WTC11 (cell line): ENCODE results near the gene FBLN7. TPM values are rescaled to one million over a fixed set of nuclear protein-coding genes. Genes with fewer than 3 reads are reported as not detected.
"Not testable (repeated sequence)": the region's sequence is repeated elsewhere in the genome, so short reads cannot be mapped to it uniquely, and the experiment has no call there.

Experiments
- ATAC-seq: fragments of 200-7000 bp; cut with Tn5 transposase; 2 replicates; pipeline ENCODE4 v1.10.0; 2021; ENCODE audit warnings: mild to moderate bottlenecking, moderate library complexity
- CTCF ChIA-PET: fragments of 300-600 bp; sonication (Branson Sonifier 250); formaldehyde crosslinking; loops from one replicate; lab custom pipeline; 2021; ENCODE audit warnings: antibody characterized with exemption; lab: Charles Lee
- POLR2A ChIA-PET: fragments of 350-600 bp; sonication (Branson Sonifier 250); formaldehyde crosslinking; loops from one replicate; lab custom pipeline; 2021; ENCODE audit warnings: antibody characterized with exemption; lab: Charles Lee
- DNase-seq: peaks from one replicate; pipeline ENCODE4 v3.0.0; 2021; ENCODE audit warnings: low spot score
- H3K27ac Mint-ChIP-seq: 2 replicates; pipeline ENCODE4 v1.8.0; 2021; ENCODE audit warnings: mixed read lengths
- H3K27me3 Mint-ChIP-seq: 2 replicates; pipeline ENCODE4 v1.8.0; 2021; ENCODE audit warnings: low read depth, mild to moderate bottlenecking, moderate library complexity, mixed read lengths
- H3K36me3 Mint-ChIP-seq: 2 replicates; pipeline ENCODE4 v1.8.0; 2021; ENCODE audit warnings: mixed read lengths
- H3K4me1 Mint-ChIP-seq: 2 replicates; pipeline ENCODE4 v1.8.0; 2022; ENCODE audit warnings: mixed read lengths
- H3K4me3 Mint-ChIP-seq: 2 replicates; pipeline ENCODE4 v1.8.0; 2021; ENCODE audit warnings: mild to moderate bottlenecking, moderate library complexity, mixed read lengths
- H3K9me3 Mint-ChIP-seq: 2 replicates; pipeline ENCODE4 v1.8.0; 2021; ENCODE audit warnings: mixed read lengths
- ATF1 ChIP-seq: sonication (generic); formaldehyde crosslinking; IDR thresholded peaks from 2 replicates; pipeline ENCODE4 v1.8.1; 2023; ENCODE audit warnings: mild to moderate bottlenecking, moderate library complexity, missing genetic modification reagents
- CBFB ChIP-seq: sonication (generic); formaldehyde crosslinking; IDR thresholded peaks from 2 replicates; pipeline ENCODE4 v1.8.1; 2022; ENCODE audit warnings: mild to moderate bottlenecking, low read depth, missing genetic modification reagents
- CREM ChIP-seq: sonication (generic); formaldehyde crosslinking; IDR thresholded peaks from 2 replicates; pipeline ENCODE4 v1.8.1; 2022; ENCODE audit warnings: mild to moderate bottlenecking, missing genetic modification reagents, moderate library complexity
- ELF4 ChIP-seq: sonication (generic); formaldehyde crosslinking; IDR thresholded peaks from 2 replicates; pipeline ENCODE4 v1.8.1; 2022; ENCODE audit warnings: low read depth, mild to moderate bottlenecking, moderate library complexity, missing genetic modification reagents
- ETV6 ChIP-seq: sonication (generic); formaldehyde crosslinking; IDR thresholded peaks from 2 replicates; pipeline ENCODE4 v1.8.1; 2022; ENCODE audit warnings: mild to moderate bottlenecking, missing genetic modification reagents
- FOXP1 ChIP-seq: sonication (generic); formaldehyde crosslinking; IDR thresholded peaks from 2 replicates; pipeline ENCODE4 v1.8.0; 2022; ENCODE audit warnings: missing genetic modification reagents, mild to moderate bottlenecking, moderate library complexity, borderline replicate concordance
- OVOL2 ChIP-seq: fragments of 250-450 bp; sonication (Bioruptor Pico); IDR thresholded peaks from 2 replicates; pipeline ENCODE4 v1.9.0; 2021; ENCODE audit warnings: mild to moderate bottlenecking, borderline replicate concordance
- PRRX2 ChIP-seq: fragments of 250-450 bp; sonication (Bioruptor Pico); IDR thresholded peaks from 2 replicates; pipeline ENCODE4 v1.8.0; 2021; ENCODE audit warnings: mild to moderate bottlenecking
- RORB ChIP-seq: fragments of 250-450 bp; sonication (Bioruptor Pico); IDR thresholded peaks from 2 replicates; pipeline ENCODE4 v1.9.0; 2021; ENCODE audit warnings: mild to moderate bottlenecking
- ZNF232 ChIP-seq: sonication (generic); formaldehyde crosslinking; IDR thresholded peaks from 2 replicates; pipeline ENCODE4 v1.8.0; 2022; ENCODE audit warnings: mild to moderate bottlenecking, missing genetic modification reagents
- total RNA-seq: library from RNA; stranded (reverse); gene quantifications from 3 replicates; pipeline ENCODE4 v1.2.3, GENCODE V29; 2021
- TF ChIP-seq, protein P1 (sequence below): fragments of 250-450 bp; sonication (Bioruptor Pico); IDR thresholded peaks from 2 replicates; pipeline ENCODE4 v1.8.0; 2021; ENCODE audit warnings: mild to moderate bottlenecking
- TF ChIP-seq, protein P2 (sequence below): fragments of 250-450 bp; sonication (Bioruptor Pico); IDR thresholded peaks from 2 replicates; pipeline ENCODE4 v1.9.0; 2021; ENCODE audit warnings: mild to moderate bottlenecking
- TF ChIP-seq, protein P3 (sequence below): fragments of 250-450 bp; sonication (Bioruptor Pico); IDR thresholded peaks from 2 replicates; pipeline ENCODE4 v1.9.0; 2021; ENCODE audit warnings: moderate library complexity, mild to moderate bottlenecking, inconsistent platforms, borderline replicate concordance
- TF ChIP-seq, protein P4 (sequence below): fragments of 250-450 bp; sonication (Bioruptor Pico); IDR thresholded peaks from 2 replicates; pipeline ENCODE4 v1.9.0; 2021; ENCODE audit warnings: mild to moderate bottlenecking, borderline replicate concordance
- TF ChIP-seq, protein P5 (sequence below): sonication (generic); formaldehyde crosslinking; IDR thresholded peaks from 2 replicates; pipeline ENCODE4 v1.8.0; 2022; ENCODE audit warnings: mild to moderate bottlenecking, missing genetic modification reagents
- TF ChIP-seq, protein P6 (sequence below): sonication (generic); formaldehyde crosslinking; IDR thresholded peaks from 2 replicates; pipeline ENCODE4 v1.8.0; 2022; ENCODE audit warnings: mild to moderate bottlenecking, missing genetic modification reagents

The FBLN7 gene
- total RNA-seq, 1 experiment from 2014 or later: 0.55 TPM

DNA sequence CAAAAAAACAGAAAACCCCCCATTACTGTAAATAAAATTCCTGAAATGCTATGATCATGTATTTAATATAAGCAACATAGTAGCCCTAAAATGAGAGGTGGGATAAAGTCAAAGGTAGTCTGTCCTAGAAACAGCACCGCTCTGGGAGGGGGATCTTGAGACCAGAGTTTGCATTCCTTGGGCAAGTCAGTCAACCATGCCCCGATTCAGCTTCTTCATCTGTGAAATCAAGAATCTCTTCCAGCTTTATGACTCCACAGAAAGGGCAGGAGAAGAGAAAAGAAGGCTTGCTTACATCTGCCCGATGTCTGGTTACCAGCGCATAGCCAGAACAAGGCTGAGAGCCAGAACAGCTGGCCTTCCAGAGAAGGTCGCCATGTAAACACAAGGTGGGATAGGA, 2.1 kb upstream of the FBLN7 start:
- H3K4me3 Mint-ChIP-seq: no peak overlapping the region
- CTCF ChIA-PET: interaction anchor here (0.7 kb wide), 1 partner anchor 1143 kb away, joined by 3 read pairs; no protein-coding TSS in a partner anchor
- POLR2A ChIA-PET: no interaction called here

DNA sequence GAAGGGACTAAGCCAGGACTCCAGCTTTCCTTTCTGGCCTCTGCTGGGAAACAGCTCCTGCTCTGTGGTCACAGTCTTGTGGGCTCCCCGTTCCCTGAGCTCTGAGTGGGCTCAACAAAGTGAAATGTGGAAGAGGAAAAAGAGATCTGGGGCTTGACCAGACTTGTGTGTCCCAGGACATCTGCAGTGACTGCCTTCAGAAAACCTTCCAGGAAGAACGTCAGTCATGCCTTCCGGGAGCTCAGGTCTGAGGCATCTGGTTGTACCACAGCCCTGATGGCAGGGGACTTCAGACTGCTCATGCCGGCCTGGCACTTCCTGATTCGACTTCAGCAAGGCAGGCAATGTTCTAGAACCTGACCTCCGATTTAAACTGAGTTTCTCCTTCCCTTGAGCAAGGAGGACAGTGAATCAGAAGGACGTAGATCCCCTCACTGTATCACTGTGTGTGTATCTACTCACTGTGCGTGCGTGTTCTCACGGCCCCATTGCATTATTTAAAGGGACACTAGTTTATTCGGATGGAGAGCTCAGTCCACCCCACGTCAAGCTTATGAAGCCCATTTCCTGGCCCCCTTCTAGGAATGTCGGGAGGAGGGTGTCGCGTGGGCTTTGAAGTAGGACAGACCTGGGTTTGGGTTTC, 548 bp upstream of the FBLN7 start:
- CTCF ChIA-PET: no interaction called here
- H3K27ac Mint-ChIP-seq: no peak overlapping the region
- H3K9me3 Mint-ChIP-seq: peaks cover 4% of the 10 kb centered on the region
- no peak for TF ChIP-seq CREM (CRISPR knock-in tag)
- TF ChIP-seq, protein P1, sequence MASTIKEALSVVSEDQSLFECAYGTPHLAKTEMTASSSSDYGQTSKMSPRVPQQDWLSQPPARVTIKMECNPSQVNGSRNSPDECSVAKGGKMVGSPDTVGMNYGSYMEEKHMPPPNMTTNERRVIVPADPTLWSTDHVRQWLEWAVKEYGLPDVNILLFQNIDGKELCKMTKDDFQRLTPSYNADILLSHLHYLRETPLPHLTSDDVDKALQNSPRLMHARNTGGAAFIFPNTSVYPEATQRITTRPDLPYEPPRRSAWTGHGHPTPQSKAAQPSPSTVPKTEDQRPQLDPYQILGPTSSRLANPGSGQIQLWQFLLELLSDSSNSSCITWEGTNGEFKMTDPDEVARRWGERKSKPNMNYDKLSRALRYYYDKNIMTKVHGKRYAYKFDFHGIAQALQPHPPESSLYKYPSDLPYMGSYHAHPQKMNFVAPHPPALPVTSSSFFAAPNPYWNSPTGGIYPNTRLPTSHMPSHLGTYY (CRISPR knock-in tag): no peak
- TF ChIP-seq, protein P2, sequence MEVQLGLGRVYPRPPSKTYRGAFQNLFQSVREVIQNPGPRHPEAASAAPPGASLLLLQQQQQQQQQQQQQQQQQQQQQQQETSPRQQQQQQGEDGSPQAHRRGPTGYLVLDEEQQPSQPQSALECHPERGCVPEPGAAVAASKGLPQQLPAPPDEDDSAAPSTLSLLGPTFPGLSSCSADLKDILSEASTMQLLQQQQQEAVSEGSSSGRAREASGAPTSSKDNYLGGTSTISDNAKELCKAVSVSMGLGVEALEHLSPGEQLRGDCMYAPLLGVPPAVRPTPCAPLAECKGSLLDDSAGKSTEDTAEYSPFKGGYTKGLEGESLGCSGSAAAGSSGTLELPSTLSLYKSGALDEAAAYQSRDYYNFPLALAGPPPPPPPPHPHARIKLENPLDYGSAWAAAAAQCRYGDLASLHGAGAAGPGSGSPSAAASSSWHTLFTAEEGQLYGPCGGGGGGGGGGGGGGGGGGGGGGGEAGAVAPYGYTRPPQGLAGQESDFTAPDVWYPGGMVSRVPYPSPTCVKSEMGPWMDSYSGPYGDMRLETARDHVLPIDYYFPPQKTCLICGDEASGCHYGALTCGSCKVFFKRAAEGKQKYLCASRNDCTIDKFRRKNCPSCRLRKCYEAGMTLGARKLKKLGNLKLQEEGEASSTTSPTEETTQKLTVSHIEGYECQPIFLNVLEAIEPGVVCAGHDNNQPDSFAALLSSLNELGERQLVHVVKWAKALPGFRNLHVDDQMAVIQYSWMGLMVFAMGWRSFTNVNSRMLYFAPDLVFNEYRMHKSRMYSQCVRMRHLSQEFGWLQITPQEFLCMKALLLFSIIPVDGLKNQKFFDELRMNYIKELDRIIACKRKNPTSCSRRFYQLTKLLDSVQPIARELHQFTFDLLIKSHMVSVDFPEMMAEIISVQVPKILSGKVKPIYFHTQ (CRISPR knock-in tag): no peak
- TF ChIP-seq ATF1: no peak
- TF ChIP-seq, protein P3, sequence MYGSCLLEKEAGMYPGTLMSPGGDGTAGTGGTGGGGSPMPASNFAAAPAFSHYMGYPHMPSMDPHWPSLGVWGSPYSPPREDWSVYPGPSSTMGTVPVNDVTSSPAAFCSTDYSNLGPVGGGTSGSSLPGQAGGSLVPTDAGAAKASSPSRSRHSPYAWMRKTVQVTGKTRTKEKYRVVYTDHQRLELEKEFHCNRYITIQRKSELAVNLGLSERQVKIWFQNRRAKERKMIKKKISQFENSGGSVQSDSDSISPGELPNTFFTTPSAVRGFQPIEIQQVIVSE (CRISPR knock-in tag): no peak
- no peak for TF ChIP-seq RORB (CRISPR knock-in tag)
- TF ChIP-seq, protein P4, sequence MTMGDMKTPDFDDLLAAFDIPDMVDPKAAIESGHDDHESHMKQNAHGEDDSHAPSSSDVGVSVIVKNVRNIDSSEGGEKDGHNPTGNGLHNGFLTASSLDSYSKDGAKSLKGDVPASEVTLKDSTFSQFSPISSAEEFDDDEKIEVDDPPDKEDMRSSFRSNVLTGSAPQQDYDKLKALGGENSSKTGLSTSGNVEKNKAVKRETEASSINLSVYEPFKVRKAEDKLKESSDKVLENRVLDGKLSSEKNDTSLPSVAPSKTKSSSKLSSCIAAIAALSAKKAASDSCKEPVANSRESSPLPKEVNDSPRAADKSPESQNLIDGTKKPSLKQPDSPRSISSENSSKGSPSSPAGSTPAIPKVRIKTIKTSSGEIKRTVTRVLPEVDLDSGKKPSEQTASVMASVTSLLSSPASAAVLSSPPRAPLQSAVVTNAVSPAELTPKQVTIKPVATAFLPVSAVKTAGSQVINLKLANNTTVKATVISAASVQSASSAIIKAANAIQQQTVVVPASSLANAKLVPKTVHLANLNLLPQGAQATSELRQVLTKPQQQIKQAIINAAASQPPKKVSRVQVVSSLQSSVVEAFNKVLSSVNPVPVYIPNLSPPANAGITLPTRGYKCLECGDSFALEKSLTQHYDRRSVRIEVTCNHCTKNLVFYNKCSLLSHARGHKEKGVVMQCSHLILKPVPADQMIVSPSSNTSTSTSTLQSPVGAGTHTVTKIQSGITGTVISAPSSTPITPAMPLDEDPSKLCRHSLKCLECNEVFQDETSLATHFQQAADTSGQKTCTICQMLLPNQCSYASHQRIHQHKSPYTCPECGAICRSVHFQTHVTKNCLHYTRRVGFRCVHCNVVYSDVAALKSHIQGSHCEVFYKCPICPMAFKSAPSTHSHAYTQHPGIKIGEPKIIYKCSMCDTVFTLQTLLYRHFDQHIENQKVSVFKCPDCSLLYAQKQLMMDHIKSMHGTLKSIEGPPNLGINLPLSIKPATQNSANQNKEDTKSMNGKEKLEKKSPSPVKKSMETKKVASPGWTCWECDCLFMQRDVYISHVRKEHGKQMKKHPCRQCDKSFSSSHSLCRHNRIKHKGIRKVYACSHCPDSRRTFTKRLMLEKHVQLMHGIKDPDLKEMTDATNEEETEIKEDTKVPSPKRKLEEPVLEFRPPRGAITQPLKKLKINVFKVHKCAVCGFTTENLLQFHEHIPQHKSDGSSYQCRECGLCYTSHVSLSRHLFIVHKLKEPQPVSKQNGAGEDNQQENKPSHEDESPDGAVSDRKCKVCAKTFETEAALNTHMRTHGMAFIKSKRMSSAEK (CRISPR knock-in tag): no peak
- TF ChIP-seq PRRX2 (CRISPR knock-in tag): no peak
- TF ChIP-seq ZNF232 (CRISPR knock-in tag): no peak
- TF ChIP-seq ELF4 (CRISPR knock-in tag): no peak
- no peak for TF ChIP-seq FOXP1
- no peak for TF ChIP-seq OVOL2 (CRISPR knock-in tag)
- TF ChIP-seq, protein P5, sequence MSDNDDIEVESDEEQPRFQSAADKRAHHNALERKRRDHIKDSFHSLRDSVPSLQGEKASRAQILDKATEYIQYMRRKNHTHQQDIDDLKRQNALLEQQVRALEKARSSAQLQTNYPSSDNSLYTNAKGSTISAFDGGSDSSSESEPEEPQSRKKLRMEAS (CRISPR knock-in tag): no peak
- TF ChIP-seq, protein P6, sequence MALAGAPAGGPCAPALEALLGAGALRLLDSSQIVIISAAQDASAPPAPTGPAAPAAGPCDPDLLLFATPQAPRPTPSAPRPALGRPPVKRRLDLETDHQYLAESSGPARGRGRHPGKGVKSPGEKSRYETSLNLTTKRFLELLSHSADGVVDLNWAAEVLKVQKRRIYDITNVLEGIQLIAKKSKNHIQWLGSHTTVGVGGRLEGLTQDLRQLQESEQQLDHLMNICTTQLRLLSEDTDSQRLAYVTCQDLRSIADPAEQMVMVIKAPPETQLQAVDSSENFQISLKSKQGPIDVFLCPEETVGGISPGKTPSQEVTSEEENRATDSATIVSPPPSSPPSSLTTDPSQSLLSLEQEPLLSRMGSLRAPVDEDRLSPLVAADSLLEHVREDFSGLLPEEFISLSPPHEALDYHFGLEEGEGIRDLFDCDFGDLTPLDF (CRISPR knock-in tag): no peak
- no peak for TF ChIP-seq CBFB (CRISPR knock-in tag)
- TF ChIP-seq, all 79 proteins: peak for 0
- ATAC-seq: peak; percentile 11
- peaks cover 15% of the 10 kb centered on the region for H3K4me1 Mint-ChIP-seq
- H3K27me3 Mint-ChIP-seq: peaks cover 64% of the 10 kb centered on the region
- no peak for DNase-seq
- no peaks in the 10 kb centered on the region for H3K36me3 Mint-ChIP-seq
- H3K4me3 Mint-ChIP-seq: peak overlapping the region; percentile 70
- POLR2A ChIA-PET: interaction anchor here (0.6 kb wide), 1 partner anchor 206 kb away, joined by 4 read pairs; no protein-coding TSS in a partner anchor

More for the DNA sequence above, 2.1 kb upstream of the FBLN7 start:
- ATAC-seq (no peak), DNase-seq (no peak)
- TF ChIP-seq ETV6 (CRISPR knock-in tag): no peak
- TF ChIP-seq, protein P1 (CRISPR knock-in tag): no peak
- peaks cover 15% of the 10 kb centered on the region for H3K4me1 Mint-ChIP-seq
- no peak overlapping the region for H3K27ac Mint-ChIP-seq
- H3K27me3 Mint-ChIP-seq: peaks cover 49% of the 10 kb centered on the region
- no peaks in the 10 kb centered on the region for H3K36me3 Mint-ChIP-seq
- peaks cover 6% of the 10 kb centered on the region for H3K9me3 Mint-ChIP-seq

DNA sequence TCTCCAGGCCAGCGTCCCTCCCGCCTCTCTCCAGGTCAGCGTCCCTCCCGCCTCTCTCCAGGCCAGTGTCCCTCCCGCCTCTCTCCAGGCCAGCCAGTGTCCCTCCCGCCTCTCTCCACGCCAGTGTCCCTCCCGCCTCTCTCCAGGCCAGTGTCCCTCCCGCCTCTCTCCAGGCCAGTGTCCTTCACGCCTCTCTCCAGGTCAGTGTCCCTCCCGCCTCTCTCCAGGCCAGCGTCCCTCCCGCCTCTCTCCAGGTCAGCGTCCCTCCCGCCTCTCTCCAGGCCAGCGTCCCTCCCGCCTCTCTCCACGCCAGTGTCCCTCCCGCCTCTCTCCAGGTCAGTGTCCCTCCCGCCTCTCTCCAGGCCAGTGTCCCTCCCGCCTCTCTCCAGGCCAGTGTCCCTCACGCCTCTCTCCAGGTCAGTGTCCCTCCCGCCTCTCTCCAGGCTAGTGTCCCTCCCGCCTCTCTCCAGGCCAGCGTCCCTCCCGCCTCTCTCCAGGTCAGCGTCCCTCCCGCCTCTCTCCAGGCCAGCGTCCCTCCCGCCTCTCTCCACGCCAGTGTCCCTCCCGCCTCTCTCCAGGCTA, 939 bp downstream of the FBLN7 start:
- H3K9me3 Mint-ChIP-seq, ATAC-seq, H3K36me3 Mint-ChIP-seq, POLR2A ChIA-PET, DNase-seq, H3K27ac Mint-ChIP-seq: not testable (repeated sequence)
- CTCF ChIA-PET: interaction anchor here (1.0 kb wide), 1 partner anchor 43 kb away, joined by 3 read pairs; no protein-coding TSS in a partner anchor
- H3K4me1 Mint-ChIP-seq: peaks cover 15% of the 10 kb centered on the region
- H3K4me3 Mint-ChIP-seq: peak overlapping the region; percentile 72
- H3K27me3 Mint-ChIP-seq: peaks cover 69% of the 10 kb centered on the region
